ENCODE measurements around the gene FANCC. TPM values are rescaled to one million over a fixed set of nuclear protein-coding genes. Genes with fewer than 3 reads are reported as not detected.

The FANCC gene
- total and polyA plus RNA-seq, 3 donors from 2014 or later, result 30.7 to 38.5 (median 35.1) TPM

GRCh38 chr9:95082401-95083084, 235.0 kb downstream of the FANCC start:
- H3K36me3 ChIP-seq (ENCODE audit: low read depth, missing control alignments), result no peaks in the 10 kb centered on the region
- DNase-seq, result no peak
- 83 to 89% methylated on average over 10 to 18 of the region's 18 CpGs for WGBS, 2 donors

DNA sequence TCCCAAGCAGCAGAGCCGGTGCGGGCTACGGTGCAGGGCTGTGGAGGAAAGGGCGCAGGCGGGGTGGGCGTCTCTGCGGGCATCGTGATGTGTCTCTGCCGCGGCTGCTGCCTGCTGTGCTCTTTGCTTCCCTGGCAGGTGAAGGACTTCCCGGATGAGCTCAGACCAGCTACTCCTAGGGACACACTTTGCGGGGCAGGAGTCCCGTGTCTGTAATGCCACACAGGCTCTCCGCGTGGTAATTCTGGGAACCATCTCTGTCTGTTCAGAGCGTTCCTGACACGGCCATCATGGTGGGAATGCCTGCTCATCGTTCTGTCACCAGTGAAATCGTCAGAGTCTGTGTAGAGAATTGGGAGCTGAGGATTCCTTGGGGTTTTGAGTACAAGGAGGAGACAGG, 235.5 kb downstream of the FANCC start:
- DNase-seq, result no peak
- Histone ChIP-seq H3K27ac (no peak overlapping the region), H3K4me3 (no peak overlapping the region), H3K9me3 (no peaks in the 10 kb centered on the region), H3K36me3 (ENCODE audit: low read depth, missing control alignments) (no peaks in the 10 kb centered on the region), H3K4me1 (peaks cover 13% of the 10 kb centered on the region), H3K27me3 (no peaks in the 10 kb centered on the region)
- 88 to 100% methylated on average over 1 to 19 of the region's 19 CpGs for WGBS, 2 donors
- intact Hi-C loops (cut with DNase I; ENCODE audit: low total_unique reads), result no loop called here
- no peak for TF ChIP-seq POLR2A (IDR thresholded peaks at IDR 0.05)
- TF ChIP-seq, protein P1, sequence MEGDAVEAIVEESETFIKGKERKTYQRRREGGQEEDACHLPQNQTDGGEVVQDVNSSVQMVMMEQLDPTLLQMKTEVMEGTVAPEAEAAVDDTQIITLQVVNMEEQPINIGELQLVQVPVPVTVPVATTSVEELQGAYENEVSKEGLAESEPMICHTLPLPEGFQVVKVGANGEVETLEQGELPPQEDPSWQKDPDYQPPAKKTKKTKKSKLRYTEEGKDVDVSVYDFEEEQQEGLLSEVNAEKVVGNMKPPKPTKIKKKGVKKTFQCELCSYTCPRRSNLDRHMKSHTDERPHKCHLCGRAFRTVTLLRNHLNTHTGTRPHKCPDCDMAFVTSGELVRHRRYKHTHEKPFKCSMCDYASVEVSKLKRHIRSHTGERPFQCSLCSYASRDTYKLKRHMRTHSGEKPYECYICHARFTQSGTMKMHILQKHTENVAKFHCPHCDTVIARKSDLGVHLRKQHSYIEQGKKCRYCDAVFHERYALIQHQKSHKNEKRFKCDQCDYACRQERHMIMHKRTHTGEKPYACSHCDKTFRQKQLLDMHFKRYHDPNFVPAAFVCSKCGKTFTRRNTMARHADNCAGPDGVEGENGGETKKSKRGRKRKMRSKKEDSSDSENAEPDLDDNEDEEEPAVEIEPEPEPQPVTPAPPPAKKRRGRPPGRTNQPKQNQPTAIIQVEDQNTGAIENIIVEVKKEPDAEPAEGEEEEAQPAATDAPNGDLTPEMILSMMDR (IDR thresholded peaks at IDR 0.05), result no peak

More at GRCh38 chr9:95082401-95083084, 235.0 kb downstream of the FANCC start:
- intact Hi-C loops (cut with DNase I; ENCODE audit: low total_unique reads), result no loop called here
- H3K27ac ChIP-seq, result no peak overlapping the region
- H3K27me3 ChIP-seq, result no peaks in the 10 kb centered on the region
- H3K4me1 ChIP-seq, result peaks cover 7% of the 10 kb centered on the region
- H3K4me3 ChIP-seq, result no peak overlapping the region
- TF ChIP-seq, protein P1 (IDR thresholded peaks at IDR 0.05), result no peak
- TF ChIP-seq POLR2A (IDR thresholded peaks at IDR 0.05), result no peak
- no peaks in the 10 kb centered on the region for H3K9me3 ChIP-seq

DNA sequence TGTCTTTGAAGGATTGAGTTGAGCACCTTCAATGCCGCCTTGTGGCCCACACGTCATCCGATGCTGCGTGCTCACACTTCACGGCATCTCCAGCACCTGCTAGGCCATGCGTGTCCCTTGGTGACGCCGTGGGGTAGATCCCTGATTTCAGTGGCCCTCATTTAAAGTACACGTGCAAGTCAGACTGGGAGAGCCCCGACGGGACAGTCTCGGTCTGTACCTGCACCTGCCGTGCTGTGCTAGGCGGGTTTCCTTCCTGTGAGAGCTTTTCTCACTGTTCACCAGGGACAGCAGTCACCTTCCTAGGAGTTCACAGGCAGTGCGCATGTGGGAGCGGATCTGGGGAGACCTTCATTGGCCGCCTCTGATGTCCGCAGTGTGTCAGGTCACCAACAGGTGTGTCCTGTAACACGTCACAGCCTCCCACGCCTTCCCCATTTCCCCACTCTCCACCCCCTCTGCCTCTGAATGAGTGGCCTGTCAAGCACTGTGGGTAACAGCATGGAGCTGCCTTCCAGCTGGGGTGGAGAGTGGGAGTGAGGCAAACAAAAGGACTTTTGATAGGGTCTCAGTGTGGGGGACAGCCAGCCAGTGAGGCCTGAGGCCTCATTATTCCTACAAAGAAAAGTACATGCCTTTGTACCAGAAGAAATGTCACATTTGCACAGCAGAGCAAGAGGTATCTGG, 236.4 kb downstream of the FANCC start:
- Histone ChIP-seq H3K9me3 (no peaks in the 10 kb centered on the region), H3K27ac (no peak overlapping the region), H3K36me3 (ENCODE audit: low read depth, missing control alignments) (no peaks in the 10 kb centered on the region), H3K4me1 (peaks cover 20% of the 10 kb centered on the region), H3K4me3 (no peak overlapping the region), H3K27me3 (no peaks in the 10 kb centered on the region)
- intact Hi-C loops (cut with DNase I; ENCODE audit: low total_unique reads), result no loop called here
- 78 to 94% methylated on average over 14 to 20 of the region's 20 CpGs for WGBS, 2 donors
- TF ChIP-seq, protein P1 (IDR thresholded peaks at IDR 0.05), result no peak
- no peak for TF ChIP-seq POLR2A (IDR thresholded peaks at IDR 0.05)
- no peak for DNase-seq

- Histone ChIP-seq H3K27ac (no peak overlapping the region), H3K4me1 (peaks cover 20% of the 10 kb centered on the region), H3K4me3 (no peak overlapping the region), H3K9me3 (no peaks in the 10 kb centered on the region), H3K27me3 (no peaks in the 10 kb centered on the region), H3K36me3 (ENCODE audit: low read depth, missing control alignments) (no peaks in the 10 kb centered on the region)
- intact Hi-C loops (cut with DNase I; ENCODE audit: low total_unique reads), result no loop called here
- DNase-seq, result no peak
- TF ChIP-seq, protein P1 (IDR thresholded peaks at IDR 0.05), result no peak
- no peak for TF ChIP-seq POLR2A (IDR thresholded peaks at IDR 0.05)
- 89 to 91% methylated on average over 10 of the region's 10 CpGs for WGBS, 2 donors
These were observed 238.0 kb downstream of the FANCC start for GRCh38 chr9:95079461-95079860.
